HG03558 (cell line): ENCODE data around the gene PNCK.

Source experiments
- ATAC-seq: cut with Tn5 transposase; IDR thresholded peaks from one replicate; pipeline ENCODE4 v1.9.1; 2021; ENCODE audit warnings: moderate number of reproducible peaks; ENCODE audit not compliant: unreplicated experiment; ENCODE audit errors: extremely low read depth

PNCK gene

GRCh38 chrX:153633048-153633447, 40.6 kb downstream of the PNCK start:
- ATAC-seq: no peak

GRCh38 chrX:153632595-153632946, 41.0 kb downstream of the PNCK start:
- no peak for ATAC-seq

GRCh38 chrX:153631907-153632594, 41.6 kb downstream of the PNCK start:
- no peak for ATAC-seq

GRCh38 chrX:153631346-153631745, 42.3 kb downstream of the PNCK start:
- no peak for ATAC-seq

GRCh38 chrX:153628665-153629064, 44.9 kb downstream of the PNCK start:
- ATAC-seq: no peak

- no peak for ATAC-seq
These were observed 45.5 kb downstream of the PNCK start for GRCh38 chrX:153628129-153628528.

GRCh38 chrX:153627675-153628111, 45.9 kb downstream of the PNCK start:
- no peak for ATAC-seq

- ATAC-seq: no peak
These were observed 46.5 kb downstream of the PNCK start for GRCh38 chrX:153626863-153627674.

GRCh38 chrX:153626025-153626633, 47.5 kb downstream of the PNCK start:
- no peak for ATAC-seq

- no peak for ATAC-seq
These were observed 48.2 kb downstream of the PNCK start for GRCh38 chrX:153625271-153626024.

- ATAC-seq: no peak
These were observed 49.2 kb downstream of the PNCK start for GRCh38 chrX:153624196-153625091.

GRCh38 chrX:153623310-153624029, 50.1 kb downstream of the PNCK start:
- ATAC-seq: no peak

GRCh38 chrX:153622661-153623309, 50.8 kb downstream of the PNCK start:
- no peak for ATAC-seq

GRCh38 chrX:153621949-153622598, 51.5 kb downstream of the PNCK start:
- no peak for ATAC-seq

- no peak for ATAC-seq
These were observed 53.0 kb downstream of the PNCK start for GRCh38 chrX:153620576-153620975.
